Natural killer cell (primary cell): ENCODE results near the gene ELAVL1. TPM values are rescaled to one million over a fixed set of nuclear protein-coding genes. Genes with fewer than 3 reads are reported as not detected.
A peak's percentile ranks its signal among the peaks of the same experiment; 100 is the strongest.

Experiments used
- ATAC-seq, 3 donors: fragments of 150-1000 bp in 2 of 3; fragments of 200-7000 bp in 1 of 3; cut with Tn5 transposase; 1 replicate in 1 of 3; 2 replicates in 2 of 3; pipeline ENCODE4 v1.10.0; 2021; ENCODE audit warnings: mild to moderate bottlenecking in 2 of 3, moderate library complexity in 2 of 3
- DNase-seq, 2 donors: peaks; one replicate each; pipeline versions ENCODE4 v3.0.0 to v3.0.0-alpha.2; 2013 to 2021; ENCODE audit warnings: mixed read lengths in 1 of 2
- H3K27ac ChIP-seq: one replicate; pipeline ENCODE4 v1.5.1; 2013; ENCODE audit warnings: mild to moderate bottlenecking, low read length
- H3K27me3 ChIP-seq: one replicate; pipeline ENCODE4 v1.6.1; 2013; ENCODE audit warnings: low read length; ENCODE audit not compliant: control insufficient read depth, insufficient read depth
- H3K36me3 ChIP-seq: one replicate; pipeline ENCODE4 v1.6.1; 2013; ENCODE audit warnings: low read length; ENCODE audit not compliant: control insufficient read depth, insufficient read depth
- H3K4me1 ChIP-seq: one replicate; pipeline ENCODE4 v1.6.1; 2013; ENCODE audit warnings: low read length; ENCODE audit not compliant: control insufficient read depth, insufficient read depth
- H3K4me3 ChIP-seq: one replicate; pipeline ENCODE4 v1.5.1; 2013; ENCODE audit warnings: low read length
- H3K9me3 ChIP-seq: one replicate; pipeline ENCODE4 v1.6.1; 2013; ENCODE audit warnings: low read length; ENCODE audit not compliant: control insufficient read depth, insufficient read depth
- H3K27ac Mint-ChIP-seq, 2 donors: one replicate each; pipeline ENCODE4 v1.8.0; 2022; ENCODE audit warnings: mild to moderate bottlenecking in 2 of 2, mixed read lengths in 2 of 2, moderate library complexity in 1 of 2
- H3K27me3 Mint-ChIP-seq, 2 donors: one replicate each; pipeline ENCODE4 v1.8.0; 2022; ENCODE audit warnings: low read depth in 2 of 2, mixed read lengths in 2 of 2
- H3K36me3 Mint-ChIP-seq: one replicate; pipeline ENCODE4 v1.8.0; 2022; ENCODE audit warnings: mixed read lengths
- H3K4me1 Mint-ChIP-seq, 2 donors: one replicate each; pipeline ENCODE4 v1.8.0; 2022; ENCODE audit warnings: mixed read lengths in 2 of 2
- H3K4me3 Mint-ChIP-seq: one replicate; pipeline ENCODE4 v1.8.0; 2022; ENCODE audit warnings: mild to moderate bottlenecking, moderate library complexity, mixed read lengths
- H3K9me3 Mint-ChIP-seq, 2 donors: one replicate each; pipeline ENCODE4 v1.8.0; 2022; ENCODE audit warnings: mixed read lengths in 2 of 2
- WGBS: methylation state at CpG from one replicate; pipeline ENCODE4 v1.1.7; 2013; ENCODE audit warnings: missing lambda C conversion rate; ENCODE audit not compliant: insufficient coverage; 5-methylcytosine and 5-hydroxymethylcytosine counted together
- intact Hi-C: fragments of 100-400 bp; cut with micrococcal nuclease; formaldehyde crosslinking; loops from one replicate; pipeline ENCODE4 v1.14.2; 2022
- total RNA-seq, 4 donors: library from RNA; stranded (reverse); fragments of 120-200 nt in 1 of 4; gene quantifications; one replicate each; pipeline versions ENCODE4 v1.2.3 to v1.2.4, GENCODE V29; 2013 to 2022
- TF ChIP-seq, protein P1 (sequence below): fragments of 200-600 bp; IDR thresholded peaks from one replicate; pipeline ENCODE4 v1.8.0; 2022; ENCODE audit warnings: antibody characterized with exemption

Gene ELAVL1
- total RNA-seq, 3 donors from 2014 or later (not counting 1 experiment from before 2014, with no cell fraction given) = 36.9 to 43.9 (median 43.8) TPM

DNA sequence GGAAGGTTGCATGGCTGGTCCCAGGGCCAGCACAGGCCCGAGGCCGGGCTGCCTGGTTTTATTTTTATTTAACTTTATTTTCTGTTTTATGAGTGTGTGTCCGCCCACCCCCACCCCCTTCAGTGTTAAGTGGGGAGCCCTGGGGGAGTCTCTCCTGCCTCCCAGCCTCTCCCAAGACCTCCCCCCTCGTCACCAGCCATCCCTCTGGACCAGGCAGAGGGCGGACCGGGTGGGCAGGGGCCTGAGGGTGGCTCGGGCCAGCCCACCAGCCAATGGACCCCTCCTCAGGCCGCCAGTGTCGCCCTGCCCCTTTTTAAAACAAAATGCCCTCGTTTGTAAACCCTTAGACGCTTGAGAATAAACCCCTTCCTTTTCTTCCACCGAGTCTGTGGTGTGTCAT, 91.3 kb downstream of the ELAVL1 start:
- ATAC-seq (no peak), DNase-seq (no peak)
- Histone ChIP-seq H3K4me3 (no peak overlapping the region), H3K36me3 (peaks cover 31% of the 10 kb centered on the region), H3K27ac (no peak overlapping the region), H3K27me3 (peaks cover 27% of the 10 kb centered on the region), H3K4me1 (peaks cover 31% of the 10 kb centered on the region), H3K9me3 (no peaks in the 10 kb centered on the region)
- Mint-ChIP-seq H3K9me3 (no peaks in the 10 kb centered on the region), H3K4me1 (peaks cover 5 to 19% of the 10 kb centered on the region in 2 donors), H3K4me3 (no peak overlapping the region), H3K36me3 (no peaks in the 10 kb centered on the region), H3K27ac (no peak overlapping the region), H3K27me3 (peaks cover 0 to 19% of the 10 kb centered on the region in 2 donors)
- intact Hi-C loops = no loop called here
- TF ChIP-seq, protein P1, sequence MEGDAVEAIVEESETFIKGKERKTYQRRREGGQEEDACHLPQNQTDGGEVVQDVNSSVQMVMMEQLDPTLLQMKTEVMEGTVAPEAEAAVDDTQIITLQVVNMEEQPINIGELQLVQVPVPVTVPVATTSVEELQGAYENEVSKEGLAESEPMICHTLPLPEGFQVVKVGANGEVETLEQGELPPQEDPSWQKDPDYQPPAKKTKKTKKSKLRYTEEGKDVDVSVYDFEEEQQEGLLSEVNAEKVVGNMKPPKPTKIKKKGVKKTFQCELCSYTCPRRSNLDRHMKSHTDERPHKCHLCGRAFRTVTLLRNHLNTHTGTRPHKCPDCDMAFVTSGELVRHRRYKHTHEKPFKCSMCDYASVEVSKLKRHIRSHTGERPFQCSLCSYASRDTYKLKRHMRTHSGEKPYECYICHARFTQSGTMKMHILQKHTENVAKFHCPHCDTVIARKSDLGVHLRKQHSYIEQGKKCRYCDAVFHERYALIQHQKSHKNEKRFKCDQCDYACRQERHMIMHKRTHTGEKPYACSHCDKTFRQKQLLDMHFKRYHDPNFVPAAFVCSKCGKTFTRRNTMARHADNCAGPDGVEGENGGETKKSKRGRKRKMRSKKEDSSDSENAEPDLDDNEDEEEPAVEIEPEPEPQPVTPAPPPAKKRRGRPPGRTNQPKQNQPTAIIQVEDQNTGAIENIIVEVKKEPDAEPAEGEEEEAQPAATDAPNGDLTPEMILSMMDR = no peak
- WGBS = 84% methylated on average over 8 of the region's 12 CpGs

- intact Hi-C loops = no loop called here
- H3K27ac Mint-ChIP-seq = no peak overlapping the region
These were observed 91.8 kb downstream of the ELAVL1 start for GRCh38 chr19:7913652-7914051.

DNA sequence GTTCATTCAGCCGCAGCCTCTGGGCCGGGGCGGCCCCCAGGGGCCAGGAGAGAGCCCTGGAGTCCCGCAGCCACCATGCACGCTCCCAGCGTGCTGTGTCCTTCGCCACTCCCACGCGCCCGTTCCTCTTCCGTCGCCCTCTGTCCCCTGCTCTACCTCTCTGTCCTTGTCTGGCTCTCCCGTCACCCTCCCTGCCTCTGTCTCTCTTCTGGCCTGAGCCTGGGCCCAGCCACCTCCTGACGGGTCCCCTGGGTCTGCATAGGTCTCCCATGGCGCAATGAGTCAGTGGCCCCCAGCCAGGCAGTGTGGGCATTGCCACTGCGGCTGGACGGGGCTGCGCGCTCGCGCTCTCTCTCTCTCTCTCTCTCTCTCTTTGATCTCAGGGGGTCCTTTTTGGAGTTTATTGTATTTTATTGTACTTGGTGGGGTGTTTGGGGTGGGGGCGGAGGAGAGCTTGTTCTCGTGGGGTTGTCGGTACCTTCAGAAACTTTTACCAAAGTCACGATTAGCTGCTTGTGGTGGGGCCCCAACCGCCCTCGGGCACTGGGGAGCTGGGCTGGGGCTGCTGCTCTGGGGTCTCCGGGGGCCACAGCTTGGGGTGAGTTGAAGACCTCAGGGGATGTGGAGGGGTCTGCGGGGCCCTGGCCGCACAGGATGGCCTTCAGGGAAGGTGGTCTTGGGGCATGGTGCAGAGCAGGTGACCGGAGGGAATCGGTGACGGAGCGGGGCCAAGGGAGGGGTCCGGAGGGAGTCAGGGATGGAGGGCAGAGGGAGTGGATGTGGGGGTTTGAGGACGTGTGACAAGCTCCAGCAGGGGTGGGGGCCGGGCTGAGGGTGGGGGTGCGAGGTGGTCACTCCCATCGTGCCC, 92.5 kb downstream of the ELAVL1 start:
- Mint-ChIP-seq H3K27ac (peak overlapping the region in 1 of 2 donors; percentile 5), H3K27me3 (peaks cover 0 to 18% of the 10 kb centered on the region in 2 donors), H3K9me3 (no peaks in the 10 kb centered on the region), H3K4me1 (peaks cover 5 to 17% of the 10 kb centered on the region in 2 donors), H3K36me3 (no peaks in the 10 kb centered on the region), H3K4me3 (peak overlapping the region; percentile 43)
- intact Hi-C loops = no loop called here
- no peak for ATAC-seq
- 96% methylated on average over 33 of the region's 39 CpGs for WGBS
- Histone ChIP-seq H3K27me3 (peaks cover 19% of the 10 kb centered on the region), H3K4me3 (no peak overlapping the region), H3K4me1 (peaks cover 20% of the 10 kb centered on the region), H3K27ac (no peak overlapping the region), H3K36me3 (peaks cover 32% of the 10 kb centered on the region), H3K9me3 (no peaks in the 10 kb centered on the region)
- DNase-seq = no peak
- TF ChIP-seq, protein P1 = no peak

More at GRCh38 chr19:7913652-7914051, 91.8 kb downstream of the ELAVL1 start:
- Histone ChIP-seq H3K36me3 (peaks cover 32% of the 10 kb centered on the region), H3K9me3 (no peaks in the 10 kb centered on the region), H3K4me1 (peaks cover 27% of the 10 kb centered on the region), H3K27ac (no peak overlapping the region), H3K4me3 (no peak overlapping the region), H3K27me3 (peaks cover 23% of the 10 kb centered on the region)
- Mint-ChIP-seq H3K27me3 (peaks cover 0 to 19% of the 10 kb centered on the region in 2 donors), H3K4me1 (peaks cover 5 to 19% of the 10 kb centered on the region in 2 donors), H3K36me3 (no peaks in the 10 kb centered on the region), H3K4me3 (no peak overlapping the region), H3K9me3 (no peaks in the 10 kb centered on the region)
- WGBS = 89% methylated on average over 9 of the region's 10 CpGs
- ATAC-seq (no peak), DNase-seq (no peak)
- TF ChIP-seq, protein P1 = no peak
